ENCODE data around the gene RRP12.

Gene RRP12

DNA sequence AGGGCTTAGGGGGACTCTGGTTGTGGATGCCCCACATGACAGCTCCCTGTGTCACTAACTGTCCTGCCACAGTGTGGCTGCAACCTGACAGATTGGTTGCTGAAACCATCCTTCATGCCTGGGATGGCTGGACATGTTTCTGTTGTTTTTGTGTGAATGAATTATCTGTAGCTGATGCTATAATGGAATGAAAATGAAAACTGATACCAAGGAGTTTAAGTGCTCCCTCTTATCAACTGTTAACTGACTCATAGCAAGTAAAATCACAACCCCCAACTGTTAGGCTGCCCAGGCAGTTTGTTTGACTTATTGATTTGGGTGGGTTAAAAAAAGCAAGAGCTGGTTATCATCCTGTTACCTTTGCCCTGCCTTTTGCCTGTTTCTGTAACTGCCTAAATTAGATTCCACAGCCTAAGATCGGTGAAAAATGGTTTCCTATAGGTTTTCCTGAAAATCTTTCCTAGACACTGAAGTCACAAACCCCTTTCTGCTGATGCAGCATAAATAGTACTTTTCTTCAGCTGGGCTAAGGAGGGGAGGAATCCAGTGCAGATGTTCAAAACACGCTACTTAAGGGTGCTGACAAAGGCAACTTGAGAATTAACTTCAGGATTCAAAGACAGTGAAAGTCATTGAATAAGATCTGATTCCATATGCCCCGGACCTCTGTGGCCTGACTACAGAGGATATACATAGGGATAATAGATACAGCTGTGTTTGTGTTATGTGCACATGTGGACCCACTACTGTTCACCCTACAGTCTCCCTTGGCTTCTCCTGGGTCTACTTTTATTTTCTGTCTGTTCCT lies 72.3 kb downstream of the RRP12 start:
- no peak overlapping the region for H3K4me3 ChIP-seq (replicated peaks; ENCODE audit: low read depth, low read length)
- no peak for DNase-seq (ENCODE audit: low read depth)
- TF ChIP-seq, protein P1, sequence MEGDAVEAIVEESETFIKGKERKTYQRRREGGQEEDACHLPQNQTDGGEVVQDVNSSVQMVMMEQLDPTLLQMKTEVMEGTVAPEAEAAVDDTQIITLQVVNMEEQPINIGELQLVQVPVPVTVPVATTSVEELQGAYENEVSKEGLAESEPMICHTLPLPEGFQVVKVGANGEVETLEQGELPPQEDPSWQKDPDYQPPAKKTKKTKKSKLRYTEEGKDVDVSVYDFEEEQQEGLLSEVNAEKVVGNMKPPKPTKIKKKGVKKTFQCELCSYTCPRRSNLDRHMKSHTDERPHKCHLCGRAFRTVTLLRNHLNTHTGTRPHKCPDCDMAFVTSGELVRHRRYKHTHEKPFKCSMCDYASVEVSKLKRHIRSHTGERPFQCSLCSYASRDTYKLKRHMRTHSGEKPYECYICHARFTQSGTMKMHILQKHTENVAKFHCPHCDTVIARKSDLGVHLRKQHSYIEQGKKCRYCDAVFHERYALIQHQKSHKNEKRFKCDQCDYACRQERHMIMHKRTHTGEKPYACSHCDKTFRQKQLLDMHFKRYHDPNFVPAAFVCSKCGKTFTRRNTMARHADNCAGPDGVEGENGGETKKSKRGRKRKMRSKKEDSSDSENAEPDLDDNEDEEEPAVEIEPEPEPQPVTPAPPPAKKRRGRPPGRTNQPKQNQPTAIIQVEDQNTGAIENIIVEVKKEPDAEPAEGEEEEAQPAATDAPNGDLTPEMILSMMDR (IDR thresholded peaks at IDR 0.05; ENCODE audit: low read length, missing control alignments), result no peak

DNA sequence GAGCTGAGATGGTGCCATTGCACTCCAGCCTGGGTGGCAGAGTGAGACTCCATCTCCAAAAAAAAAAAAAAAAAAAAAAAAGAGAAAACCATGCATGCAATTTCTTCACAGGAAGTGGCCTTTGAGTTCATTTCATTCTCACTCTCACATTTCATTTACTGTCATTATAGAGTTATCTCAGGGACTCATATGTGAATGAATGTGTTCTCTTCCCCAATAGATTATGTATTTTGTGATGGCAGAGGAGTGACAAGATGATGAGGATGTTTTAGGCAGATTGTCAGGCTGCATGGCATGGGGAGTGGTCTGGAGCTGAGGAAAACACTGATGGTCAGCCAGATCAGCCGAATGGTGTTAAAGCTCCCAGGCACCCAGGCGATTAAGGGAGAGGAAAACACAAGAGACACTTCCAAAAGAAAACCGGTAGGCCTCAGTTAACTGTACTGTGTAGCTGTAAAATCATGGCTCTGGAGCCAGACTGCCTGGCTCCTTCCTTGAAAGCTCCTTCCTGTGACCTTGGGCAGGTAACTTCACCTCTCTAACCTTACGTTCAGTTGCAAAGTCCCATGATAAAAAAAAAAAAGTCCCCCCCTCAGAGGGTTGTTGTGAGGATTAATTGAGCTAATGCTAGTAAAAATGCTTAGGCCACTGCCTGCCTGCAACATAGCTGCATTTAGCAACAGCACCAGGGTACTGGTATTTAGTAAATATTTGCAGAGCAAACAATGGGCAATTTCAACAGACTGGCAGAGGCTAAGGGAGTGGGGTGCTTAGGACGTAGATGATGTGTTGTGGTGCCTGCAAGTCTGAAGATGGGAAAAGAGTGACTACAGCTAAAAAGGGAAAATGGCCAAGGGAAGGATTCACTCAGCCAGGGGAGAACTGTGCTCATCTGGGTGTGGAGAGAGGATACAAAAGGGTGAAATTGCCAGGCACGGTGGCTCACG lies 73.5 kb downstream of the RRP12 start:
- TF ChIP-seq, protein P1 (IDR thresholded peaks at IDR 0.05; ENCODE audit: low read length, missing control alignments), result no peak
- DNase-seq (ENCODE audit: low read depth), result no peak
- no peak overlapping the region for H3K4me3 ChIP-seq (replicated peaks; ENCODE audit: low read depth, low read length)

DNA sequence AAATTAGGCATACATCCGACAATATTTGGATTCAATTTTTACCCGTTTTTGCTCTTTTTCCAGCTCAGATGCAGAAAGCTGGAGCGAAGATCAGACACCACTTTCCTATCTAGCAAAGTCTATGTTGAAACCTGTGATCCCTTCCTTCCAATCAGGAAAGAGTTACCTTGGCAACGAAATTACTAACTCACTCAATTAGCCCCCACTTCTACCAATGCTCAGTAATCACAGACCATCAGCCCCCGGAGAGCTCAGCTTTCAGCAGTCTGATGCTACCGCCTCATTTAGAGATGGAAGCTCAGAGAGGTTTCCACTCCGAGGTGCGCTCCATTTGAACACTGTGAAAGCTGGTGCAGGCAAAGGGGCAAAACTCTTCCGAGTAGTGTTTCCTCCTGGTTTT lies 75.4 kb downstream of the RRP12 start:
- TF ChIP-seq, protein P1 (IDR thresholded peaks at IDR 0.05; ENCODE audit: low read length, missing control alignments), result no peak
- no peak for DNase-seq (ENCODE audit: low read depth)
- no peak overlapping the region for H3K4me3 ChIP-seq (replicated peaks; ENCODE audit: low read depth, low read length)

DNA sequence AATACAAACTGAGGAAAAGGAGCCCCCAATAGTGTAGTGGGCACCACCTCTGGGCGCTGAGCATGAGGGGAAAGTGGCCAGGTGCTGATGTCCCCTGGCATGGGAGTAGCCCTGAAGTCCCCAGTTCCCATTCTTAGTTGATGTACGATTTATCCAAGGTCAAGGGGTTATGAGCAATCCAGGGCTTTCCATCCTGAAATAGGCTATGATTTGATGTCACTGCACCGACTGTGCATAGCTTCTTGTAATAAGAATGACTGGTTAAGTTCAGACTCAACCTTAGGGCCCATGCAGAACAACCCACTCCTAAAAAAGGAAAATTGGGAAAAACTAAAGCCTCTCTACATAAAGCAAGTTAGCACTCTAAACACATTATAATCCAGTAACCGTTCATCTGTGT lies 77.6 kb downstream of the RRP12 start:
- TF ChIP-seq, protein P1 (IDR thresholded peaks at IDR 0.05; ENCODE audit: low read length, missing control alignments), result no peak
- no peak overlapping the region for H3K4me3 ChIP-seq (replicated peaks; ENCODE audit: low read depth, low read length)
- no peak for DNase-seq (ENCODE audit: low read depth)

DNA sequence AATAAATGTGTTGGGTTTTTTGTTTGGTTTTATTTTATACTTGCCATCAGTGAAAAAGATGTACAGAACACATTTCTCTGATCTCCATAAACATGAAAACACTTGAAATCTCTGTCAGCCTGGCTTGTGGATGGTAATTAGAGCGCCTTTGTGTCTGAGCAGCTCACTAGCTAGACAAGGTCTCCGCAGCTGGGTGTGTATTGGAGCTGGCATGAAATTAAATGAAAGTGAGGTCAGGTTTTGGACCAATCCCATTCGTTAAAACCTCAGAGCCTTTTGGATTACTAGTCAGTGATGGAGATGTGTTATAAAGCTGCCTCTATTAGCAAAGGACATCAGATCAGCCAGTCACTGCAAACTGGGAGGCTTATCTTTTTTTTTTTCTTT lies 79.3 kb downstream of the RRP12 start:
- TF ChIP-seq, protein P1 (IDR thresholded peaks at IDR 0.05; ENCODE audit: low read length, missing control alignments), result no peak
- H3K4me3 ChIP-seq (replicated peaks; ENCODE audit: low read depth, low read length), result no peak overlapping the region
- DNase-seq (ENCODE audit: low read depth), result no peak

DNA sequence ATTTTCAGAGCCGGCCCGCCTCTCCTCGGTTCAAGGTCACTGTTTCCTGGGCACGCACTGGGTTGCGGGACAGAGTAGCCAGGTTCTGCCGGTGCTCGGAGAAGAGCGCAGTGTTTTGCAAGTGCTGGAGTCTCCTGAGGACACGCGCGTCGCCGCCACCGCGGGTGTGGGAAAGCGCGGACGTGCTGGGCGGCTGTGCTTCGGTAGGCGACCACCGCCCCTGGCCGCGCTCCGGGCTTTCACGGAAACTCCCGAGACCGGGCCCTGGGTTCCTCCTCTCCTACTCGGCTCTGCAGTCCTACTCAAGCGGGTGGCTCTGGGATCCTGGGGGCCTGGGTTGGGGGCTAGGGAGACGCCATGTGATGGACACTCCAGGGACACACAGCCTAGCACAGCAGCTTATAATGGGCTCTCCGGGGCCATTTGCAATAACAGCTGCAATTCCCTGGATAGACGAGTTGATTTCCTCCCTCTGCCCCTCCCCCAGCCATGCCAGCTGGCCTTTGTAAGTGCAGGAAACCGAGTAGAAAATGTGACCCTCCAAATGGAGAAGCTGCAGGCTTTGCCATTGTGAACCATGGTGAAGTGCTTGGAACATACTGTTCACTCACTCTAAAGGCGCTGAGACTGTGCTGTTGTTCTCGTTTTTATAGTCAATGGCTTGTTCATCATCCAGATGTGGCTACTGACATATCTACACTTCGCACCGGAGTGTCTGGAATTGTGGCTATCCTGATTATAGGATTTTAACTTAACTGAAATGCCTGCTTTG lies 79.9 kb downstream of the RRP12 start:
- peak overlapping the region; percentile 70 for H3K4me3 ChIP-seq (replicated peaks; ENCODE audit: low read depth, low read length)

More for the DNA sequence above, 79.9 kb downstream of the RRP12 start:
- TF ChIP-seq, protein P1 (IDR thresholded peaks at IDR 0.05; ENCODE audit: low read length, missing control alignments), result no peak
- no peak for DNase-seq (ENCODE audit: low read depth)
